ENCODE results near the gene CHPF. TPM values are rescaled to one million over a fixed set of nuclear protein-coding genes. Genes with fewer than 3 reads are reported as not detected.

The CHPF gene
- total and polyA plus RNA-seq, 2 experiments from 2014 or later, result 180 to 315 TPM

GRCh38 chr2:219516888-219517287 lies 26.7 kb downstream of the CHPF start:
- Histone ChIP-seq H3K27ac (no peak overlapping the region), H3K9me3 (ENCODE audit: low read depth) (no peaks in the 10 kb centered on the region), H3K4me2 (no peak overlapping the region), H3K27me3 (peaks cover 72% of the 10 kb centered on the region), H3K4me1 (ENCODE audit: insufficient read depth) (peaks cover 18% of the 10 kb centered on the region), H3K4me3 (no peak overlapping the region), H4K20me1 (ENCODE audit: insufficient read depth, poor library complexity, severe bottlenecking) (no peaks in the 10 kb centered on the region), H3K9me2 (replicated peaks; ENCODE audit: insufficient read depth) (no peaks in the 10 kb centered on the region), H3K79me2 (no peaks in the 10 kb centered on the region), H2AFZ (no peak overlapping the region), H3K36me3 (replicated peaks; ENCODE audit: insufficient read depth, low read depth) (no peaks in the 10 kb centered on the region)
- 84% methylated on average over 6 of the region's 7 CpGs for WGBS (ENCODE audit: low lambda C conversion rate, missing lambda C conversion rate)
- no peak for DNase-seq (ENCODE audit: low spot score)
- TF ChIP-seq CTCF (IDR thresholded peaks at IDR 0.05; ENCODE audit: poor library complexity), result no peak
- no peak for TF ChIP-seq EZH2 (IDR thresholded peaks at IDR 0.05; ENCODE audit: borderline replicate concordance)
- TF ChIP-seq EZH2phosphoT487 (IDR thresholded peaks at IDR 0.05; ENCODE audit: low read depth, severe bottlenecking, unreplicated experiment), result no peak

DNA sequence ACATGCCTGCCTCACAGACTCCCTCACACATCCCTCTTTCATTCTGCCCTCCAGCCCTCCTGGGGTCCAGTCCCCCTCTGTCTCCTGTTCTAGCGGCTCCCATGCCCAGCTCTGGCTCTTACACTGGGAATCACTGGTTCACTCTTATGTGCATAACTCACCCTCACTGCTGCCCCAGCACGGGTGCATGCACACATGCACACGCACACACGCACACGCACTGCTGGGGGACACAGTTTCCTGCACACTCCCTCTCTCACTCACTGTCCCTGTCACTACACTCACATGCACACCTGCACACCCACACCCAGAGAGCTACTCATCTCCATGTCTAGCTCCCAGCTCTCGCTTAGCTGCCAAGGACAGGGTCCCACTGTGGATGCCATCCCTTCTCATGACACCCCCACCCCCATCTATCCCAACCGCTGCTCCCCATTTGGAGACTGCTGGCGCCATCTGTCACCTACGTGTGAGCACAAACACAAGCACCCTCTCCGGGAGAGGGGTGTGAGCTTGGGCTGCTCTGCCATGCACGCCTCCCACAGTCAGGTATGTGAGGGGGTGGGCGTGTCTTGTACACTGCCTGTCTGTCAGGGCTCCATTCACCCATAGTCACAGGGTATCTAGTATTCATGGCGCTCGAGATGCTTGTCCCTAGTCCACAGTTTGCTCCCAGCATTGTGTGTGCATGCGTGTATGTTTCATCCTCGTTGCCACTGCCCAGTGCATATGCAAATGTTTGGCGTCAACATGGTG lies 27.6 kb downstream of the CHPF start:
- H2AFZ ChIP-seq, result no peak overlapping the region
- DNase-seq (ENCODE audit: low spot score), result no peak
- H3K4me2 ChIP-seq, result no peak overlapping the region
- H3K27me3 ChIP-seq, result peaks cover 69% of the 10 kb centered on the region
- H3K4me1 ChIP-seq (ENCODE audit: insufficient read depth), result peaks cover 10% of the 10 kb centered on the region
- H3K79me2 ChIP-seq, result no peaks in the 10 kb centered on the region
- H3K27ac ChIP-seq, result no peak overlapping the region
- no peaks in the 10 kb centered on the region for H3K36me3 ChIP-seq (replicated peaks; ENCODE audit: insufficient read depth, low read depth)
- no peaks in the 10 kb centered on the region for H3K9me3 ChIP-seq (ENCODE audit: low read depth)
- 84% methylated on average over 17 of the region's 17 CpGs for WGBS (ENCODE audit: low lambda C conversion rate, missing lambda C conversion rate)
- H4K20me1 ChIP-seq (ENCODE audit: insufficient read depth, poor library complexity, severe bottlenecking), result no peaks in the 10 kb centered on the region
- H3K4me3 ChIP-seq, result no peak overlapping the region
- no peak for TF ChIP-seq CTCF (IDR thresholded peaks at IDR 0.05; ENCODE audit: poor library complexity)
- TF ChIP-seq EZH2phosphoT487 (IDR thresholded peaks at IDR 0.05; ENCODE audit: low read depth, severe bottlenecking, unreplicated experiment), result no peak
- no peak for TF ChIP-seq EZH2 (IDR thresholded peaks at IDR 0.05; ENCODE audit: borderline replicate concordance)
- no peaks in the 10 kb centered on the region for H3K9me2 ChIP-seq (replicated peaks; ENCODE audit: insufficient read depth)

DNA sequence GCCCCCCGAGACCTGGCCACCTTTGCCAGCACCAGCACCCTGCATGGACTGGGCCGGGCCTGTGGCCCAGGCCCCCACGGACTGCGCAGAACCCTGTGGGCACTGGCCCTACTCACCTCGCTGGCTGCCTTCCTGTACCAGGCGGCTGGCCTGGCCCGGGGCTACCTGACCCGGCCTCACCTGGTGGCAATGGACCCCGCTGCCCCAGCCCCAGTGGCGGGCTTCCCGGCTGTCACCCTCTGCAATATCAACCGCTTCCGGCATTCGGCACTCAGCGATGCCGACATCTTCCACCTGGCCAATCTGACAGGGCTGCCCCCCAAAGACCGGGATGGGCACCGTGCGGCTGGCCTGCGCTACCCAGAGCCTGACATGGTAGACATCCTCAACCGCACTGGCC lies 28.8 kb downstream of the CHPF start:
- no peaks in the 10 kb centered on the region for H3K79me2 ChIP-seq
- DNase-seq (ENCODE audit: low spot score), result no peak
- peaks cover 61% of the 10 kb centered on the region for H3K27me3 ChIP-seq
- peaks cover 21% of the 10 kb centered on the region for H3K4me1 ChIP-seq (ENCODE audit: insufficient read depth)
- no peaks in the 10 kb centered on the region for H4K20me1 ChIP-seq (ENCODE audit: insufficient read depth, poor library complexity, severe bottlenecking)
- no peak overlapping the region for H3K27ac ChIP-seq
- no peak overlapping the region for H3K4me2 ChIP-seq
- H3K9me3 ChIP-seq (ENCODE audit: low read depth), result no peaks in the 10 kb centered on the region
- 90% methylated on average over 20 of the region's 21 CpGs for WGBS (ENCODE audit: low lambda C conversion rate, missing lambda C conversion rate)
- no peaks in the 10 kb centered on the region for H3K36me3 ChIP-seq (replicated peaks; ENCODE audit: insufficient read depth, low read depth)
- H3K4me3 ChIP-seq, result no peak overlapping the region
- H3K9me2 ChIP-seq (replicated peaks; ENCODE audit: insufficient read depth), result no peaks in the 10 kb centered on the region
- no peak overlapping the region for H2AFZ ChIP-seq
- TF ChIP-seq CTCF (IDR thresholded peaks at IDR 0.05; ENCODE audit: poor library complexity), result no peak
- no peak for TF ChIP-seq EZH2phosphoT487 (IDR thresholded peaks at IDR 0.05; ENCODE audit: low read depth, severe bottlenecking, unreplicated experiment)
- TF ChIP-seq EZH2 (IDR thresholded peaks at IDR 0.05; ENCODE audit: borderline replicate concordance), result no peak

Data from hepatocyte (in vitro differentiated cells).